Measurements from ENCODE around the gene BCL11A. TPM values are rescaled to one million over a fixed set of nuclear protein-coding genes. Genes with fewer than 3 reads are reported as not detected.

Gene BCL11A
- total and polyA plus RNA-seq, 2 experiments from 2014 or later, result 3.5 to 8.9 TPM

DNA sequence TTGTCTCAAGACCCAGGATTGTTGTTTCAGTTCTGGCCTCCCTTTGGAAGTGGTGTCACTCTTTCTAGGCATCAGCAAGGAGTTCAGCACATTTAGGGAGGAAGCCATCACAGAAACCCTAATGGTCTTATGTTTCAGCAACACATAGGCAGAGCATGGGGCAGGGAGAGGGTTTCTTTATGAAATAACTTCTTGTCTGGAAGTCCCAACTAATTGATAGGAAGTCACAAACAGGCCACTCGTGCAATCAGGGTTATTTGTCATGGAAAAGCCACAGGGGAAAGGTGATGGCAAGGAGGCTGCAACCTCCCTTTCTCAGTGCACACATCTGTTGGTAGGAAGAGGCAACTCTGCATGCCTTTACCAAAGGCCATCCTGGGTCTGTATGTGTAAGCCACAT, 103.0 kb downstream of the BCL11A start:
- WGBS, 2 experiments (ENCODE audit: low coverage in 1 of 2, low lambda C conversion rate in 2 of 2, missing lambda C conversion rate in 2 of 2), result 88 to 91% methylated on average over 1 of the region's 1 CpG
- Histone ChIP-seq H3K9me3 (ENCODE audit: low read depth) (no peaks in the 10 kb centered on the region), H3K79me2 (ENCODE audit: insufficient read depth) (no peaks in the 10 kb centered on the region), H3K36me3 (ENCODE audit: low read depth) (no peaks in the 10 kb centered on the region), H2AFZ (no peak overlapping the region), H3K4me3 (no peak overlapping the region), H4K20me1 (ENCODE audit: insufficient read depth) (no peaks in the 10 kb centered on the region), H3F3A (ENCODE audit: insufficient read depth) (no peaks in the 10 kb centered on the region), H3K9ac (no peak overlapping the region), H3K4me1 (ENCODE audit: insufficient read depth) (no peaks in the 10 kb centered on the region), H3K9me2 (ENCODE audit: insufficient read depth) (no peaks in the 10 kb centered on the region), H3K27me3 (replicated peaks; ENCODE audit: insufficient read depth) (no peaks in the 10 kb centered on the region), H3K27ac (no peak overlapping the region), H3K4me2 (ENCODE audit: unreplicated experiment) (no peak overlapping the region)
- in situ Hi-C loops (cut with MboI), result no loop called here
- no peak for DNase-seq
- TF ChIP-seq EZH2phosphoT487 (IDR thresholded peaks at IDR 0.05; ENCODE audit: insufficient read depth, low read depth) (no peak), EZH2 (IDR thresholded peaks at IDR 0.05; ENCODE audit: insufficient read depth, poor library complexity, severe bottlenecking) (no peak)

GRCh38 chr2:60447943-60448342, 105.5 kb downstream of the BCL11A start:
- H3K36me3 ChIP-seq (ENCODE audit: low read depth), result no peaks in the 10 kb centered on the region
- TF ChIP-seq EZH2 (IDR thresholded peaks at IDR 0.05; ENCODE audit: insufficient read depth, poor library complexity, severe bottlenecking) (no peak), EZH2phosphoT487 (IDR thresholded peaks at IDR 0.05; ENCODE audit: insufficient read depth, low read depth) (no peak)
- H3K4me2 ChIP-seq (ENCODE audit: unreplicated experiment), result no peak overlapping the region
- 89 to 100% methylated on average over 1 of the region's 1 CpG for WGBS, 2 experiments (ENCODE audit: low coverage in 1 of 2, low lambda C conversion rate in 2 of 2, missing lambda C conversion rate in 2 of 2)
- no peaks in the 10 kb centered on the region for H4K20me1 ChIP-seq (ENCODE audit: insufficient read depth)
- H3K4me1 ChIP-seq (ENCODE audit: insufficient read depth), result no peaks in the 10 kb centered on the region
- no peak overlapping the region for H2AFZ ChIP-seq
- H3K27me3 ChIP-seq (replicated peaks; ENCODE audit: insufficient read depth), result no peaks in the 10 kb centered on the region
- no peak overlapping the region for H3K27ac ChIP-seq
- no peaks in the 10 kb centered on the region for H3K79me2 ChIP-seq (ENCODE audit: insufficient read depth)
- no peak overlapping the region for H3K4me3 ChIP-seq
- H3K9me3 ChIP-seq (ENCODE audit: low read depth), result no peaks in the 10 kb centered on the region
- H3K9ac ChIP-seq, result no peak overlapping the region
- DNase-seq, result peak; percentile 4
- in situ Hi-C loops (cut with MboI), result no loop called here
- H3F3A ChIP-seq (ENCODE audit: insufficient read depth), result no peaks in the 10 kb centered on the region
- no peaks in the 10 kb centered on the region for H3K9me2 ChIP-seq (ENCODE audit: insufficient read depth)

DNA sequence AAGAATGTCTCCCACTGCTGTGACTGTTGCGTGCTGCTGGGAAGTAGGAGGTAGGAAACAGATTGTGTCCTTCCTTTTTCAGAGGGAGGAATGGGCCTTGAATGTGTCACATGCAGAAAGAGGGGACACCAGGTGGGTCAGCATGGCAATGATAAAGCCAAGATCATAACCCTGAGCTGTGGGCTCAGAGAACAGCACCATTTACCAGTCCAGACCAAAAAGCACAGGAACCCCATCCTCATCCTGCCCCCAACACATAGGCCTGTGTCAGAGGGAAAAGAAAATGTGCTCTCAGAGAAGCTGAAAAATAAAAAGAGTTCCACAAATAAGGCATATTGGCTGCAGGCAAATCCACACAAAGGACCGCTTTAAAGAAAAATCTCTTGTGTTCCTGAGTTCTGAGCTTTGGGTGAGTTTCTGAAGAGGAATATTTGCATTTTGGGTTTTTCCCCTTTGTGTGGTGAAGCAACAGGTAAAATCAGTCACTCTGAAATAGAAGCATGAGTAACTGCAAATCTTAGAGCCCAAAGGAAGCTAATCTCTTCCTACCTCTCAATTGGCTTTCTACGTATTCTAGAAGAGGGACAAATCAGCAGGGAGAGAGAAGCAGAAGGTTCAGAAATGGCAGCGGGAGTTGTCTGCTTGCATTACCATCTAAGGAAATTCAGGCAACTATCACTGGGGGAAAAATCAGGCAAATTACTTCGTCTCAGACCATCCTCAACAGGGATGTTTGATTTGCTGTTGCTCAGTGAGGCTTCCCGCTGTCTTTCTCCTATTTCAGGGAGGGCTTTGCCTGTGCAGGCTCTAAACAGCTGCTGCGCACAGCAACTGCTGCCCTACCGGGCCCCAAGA, 106.8 kb downstream of the BCL11A start:
- H3K79me2 ChIP-seq (ENCODE audit: insufficient read depth), result no peaks in the 10 kb centered on the region
- WGBS, 2 experiments (ENCODE audit: low coverage in 1 of 2, low lambda C conversion rate in 2 of 2, missing lambda C conversion rate in 2 of 2), result 91 to 94% methylated on average over 8 of the region's 8 CpGs
- TF ChIP-seq EZH2phosphoT487 (IDR thresholded peaks at IDR 0.05; ENCODE audit: insufficient read depth, low read depth) (no peak), EZH2 (IDR thresholded peaks at IDR 0.05; ENCODE audit: insufficient read depth, poor library complexity, severe bottlenecking) (no peak)
- no peak overlapping the region for H3K9ac ChIP-seq
- H4K20me1 ChIP-seq (ENCODE audit: insufficient read depth), result no peaks in the 10 kb centered on the region
- H3K4me3 ChIP-seq, result no peak overlapping the region
- no peaks in the 10 kb centered on the region for H3K9me3 ChIP-seq (ENCODE audit: low read depth)
- in situ Hi-C loops (cut with MboI), result no loop called here
- H3K4me2 ChIP-seq (ENCODE audit: unreplicated experiment), result no peak overlapping the region
- no peaks in the 10 kb centered on the region for H3K9me2 ChIP-seq (ENCODE audit: insufficient read depth)
- no peak for DNase-seq
- H3K27ac ChIP-seq, result no peak overlapping the region
- H2AFZ ChIP-seq, result no peak overlapping the region
- H3K27me3 ChIP-seq (replicated peaks; ENCODE audit: insufficient read depth), result no peaks in the 10 kb centered on the region
- H3K36me3 ChIP-seq (ENCODE audit: low read depth), result no peaks in the 10 kb centered on the region
- no peaks in the 10 kb centered on the region for H3F3A ChIP-seq (ENCODE audit: insufficient read depth)
- H3K4me1 ChIP-seq (ENCODE audit: insufficient read depth), result no peaks in the 10 kb centered on the region

GRCh38 chr2:60445684-60446179, 107.7 kb downstream of the BCL11A start:
- Histone ChIP-seq H2AFZ (no peak overlapping the region), H3K27me3 (replicated peaks; ENCODE audit: insufficient read depth) (no peaks in the 10 kb centered on the region), H4K20me1 (ENCODE audit: insufficient read depth) (no peaks in the 10 kb centered on the region), H3K27ac (no peak overlapping the region), H3K79me2 (ENCODE audit: insufficient read depth) (no peaks in the 10 kb centered on the region), H3K9me2 (ENCODE audit: insufficient read depth) (no peaks in the 10 kb centered on the region), H3K36me3 (ENCODE audit: low read depth) (no peaks in the 10 kb centered on the region), H3K9ac (no peak overlapping the region), H3K4me1 (ENCODE audit: insufficient read depth) (no peaks in the 10 kb centered on the region), H3K4me3 (no peak overlapping the region), H3K4me2 (ENCODE audit: unreplicated experiment) (no peak overlapping the region), H3K9me3 (ENCODE audit: low read depth) (no peaks in the 10 kb centered on the region), H3F3A (ENCODE audit: insufficient read depth) (no peaks in the 10 kb centered on the region)
- peak; percentile 20 for DNase-seq
- TF ChIP-seq EZH2phosphoT487 (IDR thresholded peaks at IDR 0.05; ENCODE audit: insufficient read depth, low read depth) (no peak), EZH2 (IDR thresholded peaks at IDR 0.05; ENCODE audit: insufficient read depth, poor library complexity, severe bottlenecking) (no peak)
- in situ Hi-C loops (cut with MboI), result no loop called here
- 39% methylated on average over 8 of the region's 8 CpGs for WGBS, 2 experiments (ENCODE audit: low coverage in 1 of 2, low lambda C conversion rate in 2 of 2, missing lambda C conversion rate in 2 of 2)

Data from GM23248 (cell line).